Activated naive CD4-positive, alpha-beta T cell treated with anti-CD3 and anti-CD28 coated beads, Interleukin-2, amount 50 U/mL, for 72 hours (primary cell): ENCODE measurements around the gene ECE1. TPM values are rescaled to one million over a fixed set of nuclear protein-coding genes. Genes with fewer than 3 reads are reported as not detected.
A peak's percentile ranks its signal among the peaks of the same experiment; 100 is the strongest.

Experiments used
- ATAC-seq, 2 donors: fragments of 150-1000 bp; cut with Tn5 transposase; 2 replicates each; pipeline ENCODE4 v1.10.0; 2021; ENCODE audit warnings: mild to moderate bottlenecking in 2 of 2, moderate library complexity in 2 of 2
- DNase-seq, 2 donors: peaks; one replicate each; pipeline ENCODE4 v3.0.0; 2021 to 2022; ENCODE audit warnings: low spot score in 2 of 2
- H3K27ac Mint-ChIP-seq, 2 donors: one replicate each; pipeline ENCODE4 v1.8.0; 2022; ENCODE audit warnings: mild to moderate bottlenecking in 2 of 2, mixed read lengths in 2 of 2
- H3K36me3 Mint-ChIP-seq, 2 donors: one replicate each; pipeline ENCODE4 v1.8.0; 2022; ENCODE audit warnings: mixed read lengths in 2 of 2
- H3K9me3 Mint-ChIP-seq, 2 donors: one replicate each; pipeline ENCODE4 v1.8.0; 2022; ENCODE audit warnings: mixed read lengths in 2 of 2
- total RNA-seq, 2 donors: library from RNA; stranded (reverse); gene quantifications; one replicate each; pipeline ENCODE4 v1.2.3, GENCODE V29; 2022

The ECE1 gene
- total RNA-seq, 2 donors from 2014 or later, result 111 to 118 TPM

- H3K9me3 Mint-ChIP-seq, result no peaks in the 10 kb centered on the region
- peak overlapping the region in 1 of 2 donors; percentile 88 for H3K27ac Mint-ChIP-seq
- DNase-seq (no peak), ATAC-seq (no peak)
- peaks cover 5 to 24% of the 10 kb centered on the region in 2 donors for H3K36me3 Mint-ChIP-seq
Observed at GRCh38 chr1:21329209-21329844, 39.1 kb upstream of the ECE1 start.

- Mint-ChIP-seq H3K36me3 (peaks cover 5 to 24% of the 10 kb centered on the region in 2 donors), H3K9me3 (no peaks in the 10 kb centered on the region), H3K27ac (peak overlapping the region in 1 of 2 donors; percentile 90)
- no peak for DNase-seq
- ATAC-seq, result no peak
Observed at GRCh38 chr1:21327566-21328323, 37.5 kb upstream of the ECE1 start.

- H3K9me3 Mint-ChIP-seq, result no peaks in the 10 kb centered on the region
- ATAC-seq (no peak), DNase-seq (no peak)
- peaks cover 5 to 24% of the 10 kb centered on the region in 2 donors for H3K36me3 Mint-ChIP-seq
- peak overlapping the region; percentile 55 to 90 for H3K27ac Mint-ChIP-seq
Observed at GRCh38 chr1:21326861-21327344, 36.6 kb upstream of the ECE1 start.

- peaks cover 5 to 23% of the 10 kb centered on the region in 2 donors for H3K36me3 Mint-ChIP-seq
- DNase-seq (no peak), ATAC-seq (no peak)
- no peaks in the 10 kb centered on the region for H3K9me3 Mint-ChIP-seq
- peak overlapping the region; percentile 90 to 94 for H3K27ac Mint-ChIP-seq
Observed at GRCh38 chr1:21325731-21326387, 35.6 kb upstream of the ECE1 start.

GRCh38 chr1:21325231-21325718 lies 35.0 kb upstream of the ECE1 start:
- Mint-ChIP-seq H3K27ac (peak overlapping the region; percentile 90 to 94), H3K36me3 (peaks cover 0 to 17% of the 10 kb centered on the region in 2 donors), H3K9me3 (no peaks in the 10 kb centered on the region)
- peak; percentile 29 to 38 for ATAC-seq
- no peak for DNase-seq

GRCh38 chr1:21324368-21325141 lies 34.3 kb upstream of the ECE1 start:
- peaks cover 0 to 16% of the 10 kb centered on the region in 2 donors for H3K36me3 Mint-ChIP-seq
- ATAC-seq (peak; percentile 87 to 91), DNase-seq (peak; percentile 73 to 89)

GRCh38 chr1:21323091-21323490 lies 32.8 kb upstream of the ECE1 start:
- ATAC-seq (no peak), DNase-seq (no peak)
- Mint-ChIP-seq H3K27ac (peak overlapping the region in 1 of 2 donors; percentile 60), H3K36me3 (peaks cover 0 to 3% of the 10 kb centered on the region in 2 donors), H3K9me3 (no peaks in the 10 kb centered on the region)

More at GRCh38 chr1:21324368-21325141, 34.3 kb upstream of the ECE1 start:
- Mint-ChIP-seq H3K27ac (peak overlapping the region; percentile 90 to 94), H3K9me3 (no peaks in the 10 kb centered on the region)

- Mint-ChIP-seq H3K27ac (peak overlapping the region in 1 of 2 donors; percentile 93), H3K9me3 (no peaks in the 10 kb centered on the region), H3K36me3 (peaks cover 0 to 5% of the 10 kb centered on the region in 2 donors)
- ATAC-seq (no peak), DNase-seq (no peak)
Observed at GRCh38 chr1:21322681-21323016, 32.4 kb upstream of the ECE1 start.

- peak overlapping the region in 1 of 2 donors; percentile 93 for H3K27ac Mint-ChIP-seq
- ATAC-seq, result no peak
- H3K9me3 Mint-ChIP-seq, result no peaks in the 10 kb centered on the region
- peaks cover 0 to 8% of the 10 kb centered on the region in 2 donors for H3K36me3 Mint-ChIP-seq
- no peak for DNase-seq
Observed at GRCh38 chr1:21321963-21322680, 31.9 kb upstream of the ECE1 start.

- no peak for ATAC-seq
- Mint-ChIP-seq H3K36me3 (peaks cover 0 to 10% of the 10 kb centered on the region in 2 donors), H3K27ac (peak overlapping the region; percentile 36 to 46), H3K9me3 (no peaks in the 10 kb centered on the region)
- no peak for DNase-seq
Observed at GRCh38 chr1:21320410-21321108, 30.3 kb upstream of the ECE1 start.

- Mint-ChIP-seq H3K36me3 (peaks cover 0 to 10% of the 10 kb centered on the region in 2 donors), H3K9me3 (no peaks in the 10 kb centered on the region), H3K27ac (no peak overlapping the region)
- ATAC-seq, result no peak
- no peak for DNase-seq
Observed at GRCh38 chr1:21319447-21320407, 29.5 kb upstream of the ECE1 start.

GRCh38 chr1:21318714-21319159 lies 28.5 kb upstream of the ECE1 start:
- Mint-ChIP-seq H3K36me3 (peaks cover 0 to 10% of the 10 kb centered on the region in 2 donors), H3K27ac (no peak overlapping the region), H3K9me3 (no peaks in the 10 kb centered on the region)
- ATAC-seq, result no peak
- no peak for DNase-seq

- DNase-seq (no peak), ATAC-seq (no peak)
- Mint-ChIP-seq H3K36me3 (peaks cover 0 to 10% of the 10 kb centered on the region in 2 donors), H3K27ac (peak overlapping the region in 1 of 2 donors; percentile 22), H3K9me3 (no peaks in the 10 kb centered on the region)
Observed at GRCh38 chr1:21318057-21318713, 27.9 kb upstream of the ECE1 start.

- Mint-ChIP-seq H3K27ac (peak overlapping the region in 1 of 2 donors; percentile 22), H3K36me3 (peaks cover 0 to 10% of the 10 kb centered on the region in 2 donors), H3K9me3 (no peaks in the 10 kb centered on the region)
- DNase-seq, result no peak
- no peak for ATAC-seq
Observed at GRCh38 chr1:21317690-21318043, 27.4 kb upstream of the ECE1 start.
